CD4-positive, CD25-positive, alpha-beta regulatory T cell (primary cell): ENCODE data around the gene TFCP2L1. TPM values are rescaled to one million over a fixed set of nuclear protein-coding genes. Genes with fewer than 3 reads are reported as not detected.
"Not testable (repeated sequence)": the region's sequence is repeated elsewhere in the genome, so short reads cannot be mapped to it uniquely, and the experiment has no call there.

Source experiments
- ATAC-seq, 2 donors: fragments of 150-1000 bp; cut with Tn5 transposase; one replicate each; pipeline ENCODE4 v1.10.0; 2021; ENCODE audit warnings: low read depth in 2 of 2, moderate number of reproducible peaks in 2 of 2, moderate library complexity in 1 of 2
- DNase-seq, 3 donors: peaks; one replicate each; pipeline versions ENCODE4 v3.0.0 to v3.0.0-alpha.2; 2012 to 2022; ENCODE audit warnings: mixed read lengths in 1 of 3
- H3K27ac ChIP-seq: one replicate; pipeline ENCODE4 v1.7.0; 2013; ENCODE audit warnings: mild to moderate bottlenecking, low read length; ENCODE audit not compliant: insufficient read depth, poor library complexity, severe bottlenecking
- H3K27me3 ChIP-seq: one replicate; pipeline ENCODE4 v1.7.0; 2013; ENCODE audit warnings: low read length; ENCODE audit not compliant: control insufficient read depth, insufficient read depth
- H3K36me3 ChIP-seq: one replicate; pipeline ENCODE4 v1.7.0; 2013; ENCODE audit warnings: mild to moderate bottlenecking, low read length, moderate library complexity; ENCODE audit not compliant: control insufficient read depth, insufficient read depth
- H3K4me1 ChIP-seq: 2 replicates; pipeline ENCODE4 v1.7.0; 2013; ENCODE audit warnings: mild to moderate bottlenecking, low read length; ENCODE audit not compliant: insufficient read depth, control insufficient read depth, poor library complexity, severe bottlenecking
- H3K4me3 ChIP-seq: one replicate; pipeline ENCODE4 v1.7.0; 2013; ENCODE audit warnings: low read depth, mild to moderate bottlenecking, low read length, moderate library complexity
- H3K9me3 ChIP-seq, 2 experiments: 1 replicate in 1 of 2; 2 replicates in 1 of 2; pipeline ENCODE4 v1.7.0; 2013; ENCODE audit warnings: low read length in 2 of 2, mild to moderate bottlenecking in 1 of 2, moderate library complexity in 1 of 2; ENCODE audit not compliant: control insufficient read depth in 2 of 2
- H3K27ac Mint-ChIP-seq, 3 donors: one replicate each; pipeline ENCODE4 v1.8.0; 2020 to 2022; ENCODE audit warnings: mild to moderate bottlenecking in 3 of 3, mixed read lengths in 3 of 3, moderate library complexity in 2 of 3
- H3K27me3 Mint-ChIP-seq: one replicate; pipeline ENCODE4 v1.8.0; 2022; ENCODE audit warnings: mild to moderate bottlenecking, mixed read lengths
- H3K36me3 Mint-ChIP-seq: one replicate; pipeline ENCODE4 v1.8.0; 2020; ENCODE audit warnings: mixed read lengths
- H3K4me1 Mint-ChIP-seq, 4 donors: one replicate each; pipeline ENCODE4 v1.8.0; 2020 to 2022; ENCODE audit warnings: mixed read lengths in 4 of 4, mild to moderate bottlenecking in 1 of 4
- H3K4me3 Mint-ChIP-seq, 4 donors: one replicate each; pipeline ENCODE4 v1.8.0; 2020 to 2022; ENCODE audit warnings: mild to moderate bottlenecking in 4 of 4, mixed read lengths in 4 of 4, moderate library complexity in 3 of 4
- H3K9me3 Mint-ChIP-seq, 7 donors: one replicate each; pipeline ENCODE4 v1.8.0; 2020 to 2022; ENCODE audit warnings: mixed read lengths in 7 of 7, mild to moderate bottlenecking in 3 of 7, moderate library complexity in 2 of 7
- polyA plus RNA-seq, 4 donors: library from polyadenylated mRNA; unstranded; fragments of 300-500 nt; fragmentation: Illumina TruSeq; gene quantifications; one replicate each; pipeline ENCODE4 v1.2.3, GENCODE V29; 2021
- total RNA-seq: library from RNA; stranded (reverse); gene quantifications from one replicate; pipeline ENCODE4 v1.2.3, GENCODE V29; 2022

TFCP2L1 gene
- 0.05 TPM for total RNA-seq
- not detected for polyA plus RNA-seq

GRCh38 chr2:121284463-121285449, at the start of gene TFCP2L1:
Gene TFCP2L1, minus strand, starts transcription at chr2:121285202. Its CDS starts 93 bp downstream, at chr2:121285109.
- Histone ChIP-seq H3K4me3 (no peak within 1 kb of the TSS), H3K27ac (no peak within 1 kb of the TSS), H3K36me3 (no peaks in the 10 kb centered on the region), H3K9me3 (no peaks in the 10 kb centered on the region), H3K27me3 (peaks cover 12% of the 10 kb centered on the region), H3K4me1 (peaks cover 7% of the 10 kb centered on the region)
- DNase-seq (peak in 1 of 3 donors; percentile 49), ATAC-seq (peak in 1 of 2 donors; percentile 12)
- H3K9me3 Mint-ChIP-seq = peaks cover 0 to 4% (median 0%) of the 10 kb centered on the region in 7 donors
- H3K27ac Mint-ChIP-seq = no peak within 1 kb of the TSS
- peak within 1 kb of the TSS; percentile 3 to 73 (median 38) for H3K4me3 Mint-ChIP-seq
- peaks cover 48% of the 10 kb centered on the region for H3K27me3 Mint-ChIP-seq
- H3K36me3 Mint-ChIP-seq = no peaks in the 10 kb centered on the region
- peaks cover 0 to 12% (median 6%) of the 10 kb centered on the region in 4 donors for H3K4me1 Mint-ChIP-seq

- Histone ChIP-seq H3K36me3 (peaks cover 11% of the 10 kb centered on the region), H3K27ac (no peak overlapping the region), H3K9me3 (no peaks in the 10 kb centered on the region), H3K4me1 (no peaks in the 10 kb centered on the region), H3K4me3 (no peak overlapping the region), H3K27me3 (no peaks in the 10 kb centered on the region)
- peaks cover 0 to 2% (median 0%) of the 10 kb centered on the region in 4 donors for H3K4me1 Mint-ChIP-seq
- DNase-seq (no peak), ATAC-seq (no peak)
- H3K36me3 Mint-ChIP-seq = peaks cover 4% of the 10 kb centered on the region
- no peaks in the 10 kb centered on the region for H3K9me3 Mint-ChIP-seq
- H3K27me3 Mint-ChIP-seq = no peaks in the 10 kb centered on the region
- peak overlapping the region in 1 of 3 donors; percentile 25 for H3K27ac Mint-ChIP-seq
- H3K4me3 Mint-ChIP-seq = peak overlapping the region in 1 of 4 donors; percentile 29
Observed at GRCh38 chr2:121333834-121334558, 49.0 kb upstream of the TFCP2L1 start.

- no peak overlapping the region for H3K27ac ChIP-seq
- H3K9me3 Mint-ChIP-seq = no peaks in the 10 kb centered on the region
- H3K27me3 Mint-ChIP-seq = no peaks in the 10 kb centered on the region
- no peaks in the 10 kb centered on the region for H3K4me1 ChIP-seq
- no peak for ATAC-seq
- peaks cover 3% of the 10 kb centered on the region for H3K36me3 ChIP-seq
- H3K4me1 Mint-ChIP-seq = peaks cover 0 to 2% (median 0%) of the 10 kb centered on the region in 4 donors
- no peak overlapping the region for H3K4me3 ChIP-seq
- DNase-seq = no peak
- no peaks in the 10 kb centered on the region for H3K9me3 ChIP-seq
- no peaks in the 10 kb centered on the region for H3K27me3 ChIP-seq
- no peak overlapping the region for H3K27ac Mint-ChIP-seq
- no peak overlapping the region for H3K4me3 Mint-ChIP-seq
- H3K36me3 Mint-ChIP-seq = no peaks in the 10 kb centered on the region
Observed at GRCh38 chr2:121333231-121333630, 48.2 kb upstream of the TFCP2L1 start.

GRCh38 chr2:121331324-121331723, 46.3 kb upstream of the TFCP2L1 start:
- H3K27ac Mint-ChIP-seq, H3K4me3 ChIP-seq: not testable (repeated sequence)

GRCh38 chr2:121330921-121331320, 45.9 kb upstream of the TFCP2L1 start:
- Mint-ChIP-seq H3K36me3 (no peaks in the 10 kb centered on the region), H3K9me3 (no peaks in the 10 kb centered on the region), H3K4me1 (no peaks in the 10 kb centered on the region), H3K4me3 (no peak overlapping the region), H3K27ac (no peak overlapping the region), H3K27me3 (peaks cover 5% of the 10 kb centered on the region)
- DNase-seq (no peak), ATAC-seq (no peak)
- H3K9me3 ChIP-seq = no peaks in the 10 kb centered on the region
- H3K36me3 ChIP-seq = no peaks in the 10 kb centered on the region
- no peaks in the 10 kb centered on the region for H3K4me1 ChIP-seq
- no peak overlapping the region for H3K4me3 ChIP-seq
- no peak overlapping the region for H3K27ac ChIP-seq
- H3K27me3 ChIP-seq = no peaks in the 10 kb centered on the region

More at GRCh38 chr2:121331324-121331723, 46.3 kb upstream of the TFCP2L1 start:
- H3K4me3 Mint-ChIP-seq, H3K4me1 ChIP-seq, H3K4me1 Mint-ChIP-seq, H3K9me3 ChIP-seq, H3K27me3 ChIP-seq, H3K36me3 Mint-ChIP-seq, H3K9me3 Mint-ChIP-seq, DNase-seq, ATAC-seq, H3K27me3 Mint-ChIP-seq, H3K36me3 ChIP-seq, H3K27ac ChIP-seq: not testable (repeated sequence)

GRCh38 chr2:121329786-121330185, 44.8 kb upstream of the TFCP2L1 start:
- H3K36me3 Mint-ChIP-seq = peaks cover 3% of the 10 kb centered on the region
- H3K4me1 Mint-ChIP-seq = no peaks in the 10 kb centered on the region
- DNase-seq = no peak
- H3K9me3 ChIP-seq = no peaks in the 10 kb centered on the region
- H3K27ac ChIP-seq = no peak overlapping the region
- H3K36me3 ChIP-seq = no peaks in the 10 kb centered on the region
- H3K27me3 ChIP-seq = no peaks in the 10 kb centered on the region
- H3K9me3 Mint-ChIP-seq = no peaks in the 10 kb centered on the region
- no peaks in the 10 kb centered on the region for H3K4me1 ChIP-seq
- no peak for ATAC-seq
- peaks cover 11% of the 10 kb centered on the region for H3K27me3 Mint-ChIP-seq
- no peak overlapping the region for H3K4me3 Mint-ChIP-seq
- no peak overlapping the region for H3K27ac Mint-ChIP-seq
- H3K4me3 ChIP-seq = no peak overlapping the region

GRCh38 chr2:121326628-121327027, 41.6 kb upstream of the TFCP2L1 start:
- Mint-ChIP-seq H3K4me3 (no peak overlapping the region), H3K27me3 (peaks cover 11% of the 10 kb centered on the region), H3K4me1 (no peaks in the 10 kb centered on the region), H3K9me3 (no peaks in the 10 kb centered on the region), H3K27ac (no peak overlapping the region), H3K36me3 (peaks cover 3% of the 10 kb centered on the region)
- no peak overlapping the region for H3K4me3 ChIP-seq
- ATAC-seq = no peak
- DNase-seq = no peak
- H3K27me3 ChIP-seq = no peaks in the 10 kb centered on the region
- H3K9me3 ChIP-seq = no peaks in the 10 kb centered on the region
- no peaks in the 10 kb centered on the region for H3K4me1 ChIP-seq
- H3K36me3 ChIP-seq = no peaks in the 10 kb centered on the region
- no peak overlapping the region for H3K27ac ChIP-seq
